GM20431 (cell line): Measurements from ENCODE around the gene EFR3B.

ENCODE experiments used
- in situ Hi-C: fragments of 300-500 bp; cut with MseI, MboI; formaldehyde crosslinking; loops from one replicate; pipeline ENCODE4 v1.15.0; 2020; ENCODE audit warnings: low sequenced_read_pairs; ENCODE audit not compliant: unreplicated experiment

Gene EFR3B

GRCh38 chr2:25169073-25169470 is 127.2 kb downstream of the EFR3B start:
- in situ Hi-C loops, result no loop called here

- in situ Hi-C loops, result no loop called here
Measured at GRCh38 chr2:25170888-25171287, 129.0 kb downstream of the EFR3B start.

- in situ Hi-C loops, result no loop called here
Measured at GRCh38 chr2:25173719-25174118, 131.8 kb downstream of the EFR3B start.

GRCh38 chr2:25174192-25174861 is 132.5 kb downstream of the EFR3B start:
- in situ Hi-C loops, result no loop called here

GRCh38 chr2:25176138-25176537 is 134.3 kb downstream of the EFR3B start:
- in situ Hi-C loops, result no loop called here

- in situ Hi-C loops, result no loop called here
Measured at GRCh38 chr2:25176541-25177181, 134.8 kb downstream of the EFR3B start.

GRCh38 chr2:25177211-25177611 is 135.3 kb downstream of the EFR3B start:
- in situ Hi-C loops, result no loop called here

GRCh38 chr2:25178976-25179375 is 137.1 kb downstream of the EFR3B start:
- in situ Hi-C loops, result no loop called here

GRCh38 chr2:25184254-25184653 is 142.4 kb downstream of the EFR3B start:
- in situ Hi-C loops, result no loop called here

GRCh38 chr2:25187729-25188350 is 146.0 kb downstream of the EFR3B start:
- in situ Hi-C loops, result no loop called here

GRCh38 chr2:25188405-25188804 is 146.5 kb downstream of the EFR3B start:
- in situ Hi-C loops, result no loop called here

GRCh38 chr2:25190536-25190935 is 148.7 kb downstream of the EFR3B start:
- in situ Hi-C loops, result no loop called here

GRCh38 chr2:25194576-25195122 is 152.8 kb downstream of the EFR3B start:
- in situ Hi-C loops, result no loop called here

- in situ Hi-C loops, result no loop called here
Measured at GRCh38 chr2:25197336-25198208, 155.7 kb downstream of the EFR3B start.

- in situ Hi-C loops, result no loop called here
Measured at GRCh38 chr2:25198209-25198525, 156.3 kb downstream of the EFR3B start.

GRCh38 chr2:25198576-25198975 is 156.7 kb downstream of the EFR3B start:
- in situ Hi-C loops, result no loop called here

GRCh38 chr2:25201265-25201664 is 159.4 kb downstream of the EFR3B start:
- in situ Hi-C loops, result no loop called here

GRCh38 chr2:25201794-25202193 is 159.9 kb downstream of the EFR3B start:
- in situ Hi-C loops, result no loop called here

- in situ Hi-C loops, result no loop called here
Measured at GRCh38 chr2:25202275-25202674, 160.4 kb downstream of the EFR3B start.

- in situ Hi-C loops, result no loop called here
Measured at GRCh38 chr2:25204190-25204838, 162.4 kb downstream of the EFR3B start.
